Right ventricle myocardium inferior (tissue), 1 donor: ENCODE data around the gene WIPF3. TPM values are rescaled to one million over a fixed set of nuclear protein-coding genes. Genes with fewer than 3 reads are reported as not detected.
A peak's percentile ranks its signal among the peaks of the same experiment; 100 is the strongest.

Experiments
- ATAC-seq: fragments of 200-7000 bp; cut with Tn5 transposase; one replicate; pipeline ENCODE4 v1.9.1; 2020; ENCODE audit warnings: mild to moderate bottlenecking, moderate library complexity
- DNase-seq: peaks from one replicate; pipeline ENCODE4 v3.0.0; 2021; ENCODE audit errors: missing footprints
- intact Hi-C: fragments of 100-400 bp; cut with DNase I; formaldehyde crosslinking; loops from one replicate; pipeline ENCODE4 v1.11.0; 2022
- long read RNA-seq: library from polyadenylated mRNA; unstranded; transcript quantifications from one replicate; pipeline ENCODE4 v2.0.0, GENCODE V29; 2021
- total RNA-seq: library from RNA; stranded (reverse); fragmentation: NEBNext Ultra II Directional; extraction: Animal tissue kit (Norgen Biotek cat#: 25700); gene quantifications from one replicate; pipeline ENCODE4 v1.2.1, GENCODE V29; 2021
- donor health status: DM: no; HTN: yes; CAD: no; lungs with severe emphysema.

The WIPF3 gene, protein sequence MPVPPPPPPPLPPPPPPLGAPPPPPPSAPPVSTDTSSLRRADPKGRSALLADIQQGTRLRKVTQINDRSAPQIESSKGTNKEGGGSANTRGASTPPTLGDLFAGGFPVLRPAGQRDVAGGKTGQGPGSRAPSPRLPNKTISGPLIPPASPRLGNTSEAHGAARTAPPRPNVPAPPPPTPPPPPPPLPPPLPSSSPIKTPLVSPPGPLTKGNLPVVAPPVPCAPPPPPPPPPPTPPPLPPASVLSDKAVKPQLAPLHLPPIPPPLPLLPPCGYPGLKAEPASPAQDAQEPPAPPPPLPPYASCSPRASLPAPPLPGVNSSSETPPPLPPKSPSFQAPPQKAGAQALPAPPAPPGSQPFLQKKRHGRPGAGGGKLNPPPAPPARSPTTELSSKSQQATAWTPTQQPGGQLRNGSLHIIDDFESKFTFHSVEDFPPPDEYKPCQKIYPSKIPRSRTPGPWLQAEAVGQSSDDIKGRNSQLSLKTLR
- 5.5 TPM for total RNA-seq
- long read RNA-seq, partial matches to known transcripts = 0 of 1 reads
- long read RNA-seq, other reads (novel, unspliced or antisense) = 1 of 1 reads

DNA sequence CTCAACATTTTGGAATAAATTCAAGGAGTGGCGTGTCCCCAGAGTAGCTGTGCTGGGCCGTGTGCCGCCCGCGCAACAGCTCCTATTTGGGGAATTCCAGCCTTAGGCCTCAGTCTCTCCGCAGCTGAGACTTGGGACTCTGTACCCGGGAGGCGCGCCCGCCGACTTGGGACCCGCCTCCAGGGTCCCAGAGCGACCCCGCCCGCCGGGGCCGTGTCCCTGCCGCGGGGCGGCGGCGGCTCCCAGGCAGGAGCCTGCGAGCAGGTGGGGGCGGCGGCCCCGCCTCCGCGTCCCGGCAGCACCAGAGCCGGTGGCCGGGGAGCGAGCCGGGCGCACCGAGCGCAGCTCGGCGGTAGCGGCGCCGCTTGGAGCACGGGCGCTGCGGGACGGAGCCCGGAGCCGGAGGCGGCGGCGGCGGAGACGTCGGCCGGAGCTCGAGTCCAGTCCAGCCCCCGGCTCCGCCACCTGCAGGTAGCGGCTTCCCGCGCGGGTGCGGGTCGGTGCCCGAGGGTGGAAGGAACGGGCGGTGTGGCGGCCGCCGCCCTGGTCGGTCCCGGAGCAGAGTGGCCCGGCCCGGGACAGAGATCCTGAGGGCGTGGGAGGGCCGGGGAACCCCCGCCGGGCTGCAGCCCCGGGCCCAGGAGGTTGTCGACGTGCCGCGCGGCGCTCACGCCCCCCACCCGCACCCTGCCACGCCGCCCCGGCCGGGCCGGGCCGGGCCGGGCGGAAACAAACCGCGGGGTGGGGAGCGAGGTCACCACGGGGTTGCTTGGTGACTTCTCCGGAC is at the start of gene WIPF3:
Gene WIPF3, plus strand, starts transcription at position 301 of the 787 bp plus-strand sequence. CDS start 28,217 bp downstream, outside the sequence.
- ATAC-seq (peak; percentile 69), DNase-seq (no peak)
- intact Hi-C loops = loop anchor here (2.0 to 5.0 kb wide), 2 partner anchors 58 to 116 kb away; no protein-coding TSS in a partner anchor

DNA sequence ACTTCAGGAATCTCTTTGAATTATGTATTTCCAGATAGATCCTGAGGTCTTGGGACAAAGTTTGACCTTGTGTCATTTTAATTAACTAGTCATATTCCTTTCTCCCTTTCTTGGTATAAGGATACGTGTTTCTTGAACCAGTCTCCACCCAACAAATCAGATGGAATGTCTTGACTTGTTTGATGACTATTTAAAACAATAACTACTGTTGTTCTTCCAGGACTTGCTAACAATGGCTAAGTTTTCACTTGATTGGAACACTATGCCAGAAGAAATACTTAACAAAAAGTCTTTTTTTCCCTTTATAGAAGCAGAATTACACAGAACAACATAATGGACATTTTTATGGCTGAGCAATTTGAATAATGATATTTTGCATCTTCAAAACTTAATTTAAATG is 43.0 kb upstream of the WIPF3 start:
- intact Hi-C loops = no loop called here
- ATAC-seq (no peak), DNase-seq (no peak)

DNA sequence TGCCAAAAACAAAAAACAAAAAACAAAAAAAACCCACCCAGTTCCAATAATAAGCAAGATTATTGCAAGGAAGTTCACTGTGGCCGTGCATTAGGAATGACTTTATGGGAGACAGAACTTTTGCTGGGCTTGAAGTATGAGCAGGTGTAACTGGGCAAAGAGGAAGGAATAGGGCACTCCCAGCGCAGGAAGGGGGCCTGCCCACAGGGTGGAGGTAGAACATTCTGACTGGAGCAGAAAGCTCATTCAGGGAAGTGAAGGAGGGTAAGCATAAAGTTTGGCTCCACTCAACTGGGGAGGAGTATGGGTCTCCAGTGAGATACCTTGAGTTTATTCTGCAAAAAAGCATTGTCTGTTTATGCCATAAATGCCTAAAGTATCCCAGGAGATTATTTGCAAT is 42.1 kb upstream of the WIPF3 start:
- no peak for DNase-seq
- intact Hi-C loops = no loop called here
- ATAC-seq = no peak

- no peak for ATAC-seq
- intact Hi-C loops = no loop called here
- no peak for DNase-seq
Observed at GRCh38 chr7:29765490-29765889, 40.8 kb upstream of the WIPF3 start.

GRCh38 chr7:29770371-29770770 is 35.9 kb upstream of the WIPF3 start:
- intact Hi-C loops = no loop called here
- ATAC-seq (no peak), DNase-seq (no peak)

DNA sequence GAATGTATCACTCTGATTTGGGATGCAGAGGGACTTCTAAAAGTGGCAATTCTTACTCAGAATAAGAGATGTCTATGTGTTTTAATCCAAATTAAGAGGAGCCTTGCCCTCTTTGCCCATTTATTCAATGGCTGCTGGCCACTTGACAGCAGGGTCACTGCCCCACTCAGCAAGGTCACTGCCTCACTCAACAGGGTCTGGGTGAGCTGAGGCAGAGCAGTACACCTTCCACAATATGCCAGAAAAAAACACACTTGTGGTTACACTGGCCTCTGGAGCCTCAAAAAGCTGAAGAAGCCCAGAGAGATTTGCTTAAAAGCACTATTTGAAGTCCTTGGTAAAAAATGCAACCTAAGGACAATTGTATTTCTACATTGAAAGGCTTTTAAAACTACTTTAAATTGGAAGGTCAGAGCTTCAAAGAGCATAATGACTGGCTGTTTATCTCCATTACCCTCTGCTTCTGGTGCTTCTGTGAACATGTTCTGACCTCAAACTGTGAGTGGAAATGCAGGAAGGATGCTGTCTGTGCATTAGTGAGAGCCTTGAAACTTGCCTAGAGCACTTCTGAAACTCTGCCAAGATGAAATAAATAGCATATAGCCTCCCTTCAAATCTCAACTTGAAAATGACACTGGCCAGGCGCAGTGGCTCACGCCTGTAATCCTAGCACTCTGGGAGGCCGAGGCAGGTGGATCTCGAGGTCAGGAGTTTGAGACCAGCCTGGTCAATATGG is 35.1 kb upstream of the WIPF3 start:
- no peak for ATAC-seq
- DNase-seq = no peak
- intact Hi-C loops = no loop called here

- intact Hi-C loops = no loop called here
- ATAC-seq (no peak), DNase-seq (no peak)
Observed at GRCh38 chr7:29779017-29779416, 27.3 kb upstream of the WIPF3 start.

GRCh38 chr7:29780346-29780745 is 26.0 kb upstream of the WIPF3 start:
- no peak for ATAC-seq
- intact Hi-C loops = no loop called here
- DNase-seq = no peak

- ATAC-seq = no peak
- intact Hi-C loops = no loop called here
- DNase-seq = no peak
Observed at GRCh38 chr7:29783671-29784070, 22.6 kb upstream of the WIPF3 start.

DNA sequence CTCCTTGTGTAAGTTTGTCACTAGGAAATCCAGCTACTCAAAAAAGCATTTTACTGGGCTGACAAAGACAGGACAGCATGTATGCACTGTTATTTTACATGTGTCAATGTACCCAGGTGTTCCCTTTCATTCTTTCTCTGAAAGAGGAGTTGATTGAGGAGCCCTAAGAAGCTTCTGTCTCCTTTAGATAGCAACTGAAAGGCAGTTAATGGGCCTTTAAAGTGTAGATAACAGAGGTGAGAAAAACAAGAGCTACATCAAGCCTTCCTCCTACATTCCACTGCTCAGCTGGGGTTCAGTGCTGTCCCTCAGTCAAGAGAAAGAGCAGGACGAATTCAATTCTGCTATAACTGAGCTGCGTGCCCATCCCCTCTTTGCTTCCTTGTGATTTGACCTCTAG is 12.8 kb upstream of the WIPF3 start:
- no peak for DNase-seq
- intact Hi-C loops = no loop called here

DNA sequence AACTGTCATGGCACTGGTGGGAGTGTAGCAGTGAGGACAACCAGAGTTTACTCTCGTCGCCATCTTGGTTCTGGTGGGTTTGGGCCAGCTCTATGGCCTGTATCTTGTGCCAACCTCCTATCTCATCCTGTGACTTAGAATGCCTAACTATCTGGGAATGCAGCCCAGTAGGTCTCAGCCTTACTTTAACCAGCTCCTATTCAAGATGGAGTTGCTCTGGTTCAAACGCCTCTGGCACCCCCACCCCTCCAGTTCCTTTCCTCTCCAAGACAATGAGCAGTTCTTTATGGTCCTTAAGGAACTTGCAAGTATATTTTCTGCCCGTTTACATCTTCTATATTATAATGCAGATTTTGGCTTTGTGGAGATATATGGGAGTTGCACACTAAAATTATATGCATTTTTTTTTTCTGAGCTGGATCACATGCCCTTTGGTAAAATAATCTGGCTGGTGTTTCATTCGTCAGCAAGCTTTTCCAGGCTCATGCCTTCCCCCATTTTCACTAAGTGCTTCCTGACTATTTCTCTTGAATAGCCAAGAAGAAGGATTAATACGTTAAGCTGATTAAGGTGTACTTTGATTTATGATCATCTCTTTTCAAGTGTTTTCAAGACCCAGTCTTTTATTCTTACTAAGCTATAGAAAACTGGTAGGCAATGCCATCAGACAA is 11.2 kb upstream of the WIPF3 start:
- ATAC-seq (no peak), DNase-seq (no peak)
- intact Hi-C loops = no loop called here

More for the DNA sequence above, 12.8 kb upstream of the WIPF3 start:
- no peak for ATAC-seq

DNA sequence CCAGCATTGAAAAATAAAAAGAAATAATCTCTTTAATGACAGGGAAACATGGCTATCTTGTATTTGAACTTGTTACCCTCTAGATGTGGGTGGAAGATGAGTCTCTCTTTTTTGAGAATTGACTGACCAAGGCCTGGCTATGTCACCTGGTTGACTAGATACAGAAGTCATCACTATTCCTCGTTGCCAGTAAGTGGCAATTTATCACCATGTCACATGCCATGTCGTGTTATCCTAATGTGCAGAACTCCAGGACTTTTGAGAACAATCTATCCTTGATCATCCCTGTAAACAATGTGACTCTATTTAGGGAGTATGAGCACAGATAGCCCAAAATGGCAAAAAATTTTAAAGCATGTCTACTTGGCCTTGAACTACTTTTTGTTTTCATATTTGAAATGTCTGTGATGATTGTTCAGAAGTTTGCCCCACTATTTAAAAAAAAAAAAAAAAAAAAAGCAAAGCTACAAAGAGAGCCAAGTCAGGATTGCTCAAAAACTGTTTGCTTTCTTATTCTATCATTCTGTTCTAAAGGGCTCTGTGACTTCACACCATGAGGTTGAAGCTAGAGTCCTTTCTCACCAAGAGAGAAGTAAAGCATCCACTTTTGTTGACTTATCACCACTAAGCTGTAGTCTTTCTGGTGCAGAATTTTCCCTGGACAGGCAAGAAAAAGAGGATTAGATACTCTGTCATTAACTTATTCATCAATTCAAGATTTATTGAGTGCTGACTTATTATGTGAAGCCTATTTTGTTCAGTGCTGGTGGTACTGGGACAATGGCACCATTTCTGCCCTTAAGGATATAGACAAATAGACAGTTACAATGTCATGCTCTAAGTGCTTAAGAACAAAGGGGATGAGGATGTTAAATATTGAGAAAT is 10.4 kb upstream of the WIPF3 start:
- intact Hi-C loops = no loop called here
- DNase-seq (no peak), ATAC-seq (no peak)

- DNase-seq (no peak), ATAC-seq (no peak)
- intact Hi-C loops = no loop called here
Observed at GRCh38 chr7:29797112-29797944, 9.0 kb upstream of the WIPF3 start.

GRCh38 chr7:29798422-29798821 is 7.9 kb upstream of the WIPF3 start:
- intact Hi-C loops = no loop called here
- ATAC-seq (no peak), DNase-seq (no peak)

GRCh38 chr7:29801929-29802328 is 4.4 kb upstream of the WIPF3 start:
- no peak for DNase-seq
- no peak for ATAC-seq
- intact Hi-C loops = no loop called here

DNA sequence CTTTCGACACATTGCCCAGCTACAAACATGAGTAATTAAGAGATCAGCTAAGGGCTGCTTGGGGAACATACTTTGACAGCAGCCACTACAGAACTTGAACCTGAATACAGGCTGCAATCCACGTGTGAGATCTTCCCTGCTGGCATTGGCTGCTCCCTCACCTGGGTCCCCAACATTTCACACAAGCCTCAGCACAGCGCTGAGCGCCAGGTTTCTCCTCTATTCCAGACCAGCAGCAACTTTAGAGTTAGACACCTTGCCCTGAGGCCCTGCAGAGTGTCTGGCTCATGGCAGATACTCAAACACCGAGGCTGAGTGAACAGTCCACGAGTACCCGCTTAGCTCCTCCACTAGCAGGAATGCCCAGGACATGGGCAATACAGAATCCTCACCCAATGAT is 1.3 kb upstream of the WIPF3 start:
- intact Hi-C loops = loop anchor here (5.0 kb wide), 1 partner anchor 117 kb away; no protein-coding TSS in a partner anchor
- no peak for ATAC-seq

GRCh38 chr7:29805886-29806207 is 461 bp upstream of the WIPF3 start:
- DNase-seq (no peak), ATAC-seq (no peak)
- intact Hi-C loops = loop anchor here (2.0 to 5.0 kb wide), 2 partner anchors 57 to 116 kb away; no protein-coding TSS in a partner anchor

More for the DNA sequence above, 1.3 kb upstream of the WIPF3 start:
- no peak for DNase-seq
